GM20000 (cell line): ENCODE measurements around the gene DTNB.
"Not testable (repeated sequence)": the region's sequence is repeated elsewhere in the genome, so short reads cannot be mapped to it uniquely, and the experiment has no call there.

ENCODE experiments used
- DNase-seq: peaks from one replicate; pipeline ENCODE4 v3.0.0; 2012; ENCODE audit warnings: low spot score
- CTCF ChIP-seq: IDR thresholded peaks from 2 replicates; pipeline ENCODE4 v1.5.1; 2012; ENCODE audit warnings: mild to moderate bottlenecking, control low read depth; ENCODE audit errors: extremely low read depth, missing control alignments

Gene DTNB

GRCh38 chr2:25558262-25558661 is 115.1 kb downstream of the DTNB start:
- peak; percentile 76 for DNase-seq
- no peak for TF ChIP-seq CTCF

- TF ChIP-seq CTCF, result no peak
- peak; percentile 46 for DNase-seq
These were observed 116.0 kb downstream of the DTNB start for GRCh38 chr2:25557179-25558036.

- TF ChIP-seq CTCF, result no peak
- DNase-seq, result no peak
These were observed 121.1 kb downstream of the DTNB start for GRCh38 chr2:25552318-25552717.

GRCh38 chr2:25551316-25551715 is 122.1 kb downstream of the DTNB start:
- TF ChIP-seq CTCF, result no peak
- no peak for DNase-seq

- not testable (repeated sequence) for DNase-seq
These were observed 123.8 kb downstream of the DTNB start for GRCh38 chr2:25549571-25549970.

- no peak for DNase-seq
- no peak for TF ChIP-seq CTCF
These were observed 124.8 kb downstream of the DTNB start for GRCh38 chr2:25548601-25549000.

- TF ChIP-seq CTCF, result no peak
- DNase-seq, result no peak
These were observed 126.5 kb downstream of the DTNB start for GRCh38 chr2:25546852-25547251.

- no peak for DNase-seq
These were observed 127.5 kb downstream of the DTNB start for GRCh38 chr2:25545899-25546298.

More at GRCh38 chr2:25545899-25546298, 127.5 kb downstream of the DTNB start:
- TF ChIP-seq CTCF, result no peak
